Effector memory CD4-positive, alpha-beta T cell (primary cell): ENCODE measurements around the gene FGGY.

Experiments
- DNase-seq, 3 donors: peaks; one replicate each; pipeline ENCODE4 v3.0.0-alpha.2; 2020
- H3K27ac ChIP-seq: 2 replicates; pipeline ENCODE4 v1.7.0; 2013; ENCODE audit warnings: mild to moderate bottlenecking, low read length, moderate library complexity; ENCODE audit not compliant: insufficient read depth, poor library complexity, severe bottlenecking
- H3K27me3 ChIP-seq: replicated peaks from 2 replicates; pipeline ENCODE4 v1.7.0; 2013; ENCODE audit warnings: mild to moderate bottlenecking, low read length; ENCODE audit not compliant: insufficient read depth, control insufficient read depth, poor library complexity, severe bottlenecking
- H3K36me3 ChIP-seq: 2 replicates; pipeline ENCODE4 v1.7.0; 2013; ENCODE audit warnings: mild to moderate bottlenecking, low read length, moderate library complexity; ENCODE audit not compliant: control insufficient read depth, insufficient read depth
- H3K4me1 ChIP-seq: 2 replicates; pipeline ENCODE4 v1.7.0; 2013; ENCODE audit warnings: low read length, mild to moderate bottlenecking; ENCODE audit not compliant: control insufficient read depth, insufficient read depth, poor library complexity, severe bottlenecking
- H3K4me3 ChIP-seq: 2 replicates; pipeline ENCODE4 v1.7.0; 2013; ENCODE audit warnings: low read length, low read depth, mild to moderate bottlenecking; ENCODE audit not compliant: insufficient read depth, poor library complexity, severe bottlenecking
- H3K9me3 ChIP-seq: 2 replicates; pipeline ENCODE4 v1.7.0; 2013; ENCODE audit warnings: mild to moderate bottlenecking, low read length, moderate library complexity; ENCODE audit not compliant: control insufficient read depth

FGGY gene

GRCh38 chr1:59544615-59545293 is 247.9 kb downstream of the FGGY start:
- H3K27me3 ChIP-seq = no peaks in the 10 kb centered on the region
- no peaks in the 10 kb centered on the region for H3K9me3 ChIP-seq
- no peaks in the 10 kb centered on the region for H3K4me1 ChIP-seq
- no peak for DNase-seq
- no peaks in the 10 kb centered on the region for H3K36me3 ChIP-seq
- no peak overlapping the region for H3K27ac ChIP-seq
- H3K4me3 ChIP-seq = no peak overlapping the region

GRCh38 chr1:59545830-59546229 is 248.9 kb downstream of the FGGY start:
- H3K27ac ChIP-seq = no peak overlapping the region
- no peaks in the 10 kb centered on the region for H3K9me3 ChIP-seq
- H3K36me3 ChIP-seq = no peaks in the 10 kb centered on the region
- DNase-seq = no peak
- H3K27me3 ChIP-seq = no peaks in the 10 kb centered on the region
- H3K4me3 ChIP-seq = no peak overlapping the region
- no peaks in the 10 kb centered on the region for H3K4me1 ChIP-seq

GRCh38 chr1:59549066-59549837 is 252.4 kb downstream of the FGGY start:
- no peak overlapping the region for H3K27ac ChIP-seq
- DNase-seq = no peak
- no peak overlapping the region for H3K4me3 ChIP-seq
- H3K9me3 ChIP-seq = no peaks in the 10 kb centered on the region
- no peaks in the 10 kb centered on the region for H3K36me3 ChIP-seq
- no peaks in the 10 kb centered on the region for H3K4me1 ChIP-seq
- H3K27me3 ChIP-seq = no peaks in the 10 kb centered on the region

- Histone ChIP-seq H3K36me3 (no peaks in the 10 kb centered on the region), H3K4me1 (no peaks in the 10 kb centered on the region), H3K27ac (no peak overlapping the region), H3K4me3 (no peak overlapping the region), H3K27me3 (no peaks in the 10 kb centered on the region), H3K9me3 (no peaks in the 10 kb centered on the region)
- no peak for DNase-seq
These were observed 253.0 kb downstream of the FGGY start for GRCh38 chr1:59549903-59550302.

GRCh38 chr1:59552007-59552406 is 255.1 kb downstream of the FGGY start:
- no peaks in the 10 kb centered on the region for H3K4me1 ChIP-seq
- H3K4me3 ChIP-seq = no peak overlapping the region
- no peaks in the 10 kb centered on the region for H3K36me3 ChIP-seq
- no peak overlapping the region for H3K27ac ChIP-seq
- no peaks in the 10 kb centered on the region for H3K9me3 ChIP-seq
- H3K27me3 ChIP-seq = no peaks in the 10 kb centered on the region
- no peak for DNase-seq

GRCh38 chr1:59553371-59553770 is 256.5 kb downstream of the FGGY start:
- no peak overlapping the region for H3K27ac ChIP-seq
- DNase-seq = no peak
- H3K27me3 ChIP-seq = no peaks in the 10 kb centered on the region
- no peak overlapping the region for H3K4me3 ChIP-seq
- H3K36me3 ChIP-seq = no peaks in the 10 kb centered on the region
- H3K4me1 ChIP-seq = no peaks in the 10 kb centered on the region
- no peaks in the 10 kb centered on the region for H3K9me3 ChIP-seq

GRCh38 chr1:59554011-59554663 is 257.2 kb downstream of the FGGY start:
- Histone ChIP-seq H3K9me3 (no peaks in the 10 kb centered on the region), H3K4me1 (no peaks in the 10 kb centered on the region), H3K4me3 (no peak overlapping the region), H3K27me3 (no peaks in the 10 kb centered on the region), H3K27ac (no peak overlapping the region), H3K36me3 (no peaks in the 10 kb centered on the region)
- DNase-seq = no peak

- no peaks in the 10 kb centered on the region for H3K27me3 ChIP-seq
- no peaks in the 10 kb centered on the region for H3K9me3 ChIP-seq
- H3K4me1 ChIP-seq = no peaks in the 10 kb centered on the region
- H3K36me3 ChIP-seq = no peaks in the 10 kb centered on the region
- H3K4me3 ChIP-seq = no peak overlapping the region
- no peak overlapping the region for H3K27ac ChIP-seq
- DNase-seq = no peak
These were observed 257.9 kb downstream of the FGGY start for GRCh38 chr1:59554752-59555151.

- H3K27ac ChIP-seq = no peak overlapping the region
- no peaks in the 10 kb centered on the region for H3K36me3 ChIP-seq
- H3K4me3 ChIP-seq = no peak overlapping the region
- DNase-seq = no peak
- H3K9me3 ChIP-seq = no peaks in the 10 kb centered on the region
- H3K4me1 ChIP-seq = no peaks in the 10 kb centered on the region
- no peaks in the 10 kb centered on the region for H3K27me3 ChIP-seq
These were observed 259.5 kb downstream of the FGGY start for GRCh38 chr1:59556398-59556797.
